AG09309 (cell line): ENCODE data around the gene PLD1.
A peak's percentile ranks its signal among the peaks of the same experiment; 100 is the strongest.

Experiments used
- DNase-seq: peaks from one replicate; pipeline ENCODE4 v3.0.0-alpha.2; 2010; ENCODE audit warnings: low read depth
- H3K4me3 ChIP-seq: 2 replicates; pipeline ENCODE4 v1.5.1; 2011; ENCODE audit warnings: mild to moderate bottlenecking, low read depth, low read length, moderate library complexity; ENCODE audit not compliant: control insufficient read depth
- CTCF ChIP-seq: IDR thresholded peaks from 2 replicates; pipeline ENCODE4 v1.5.1; 2011; ENCODE audit warnings: mild to moderate bottlenecking, low read depth, low read length, inconsistent platforms; ENCODE audit not compliant: insufficient read depth, control insufficient read depth; ENCODE audit errors: missing control alignments

The PLD1 gene

DNA sequence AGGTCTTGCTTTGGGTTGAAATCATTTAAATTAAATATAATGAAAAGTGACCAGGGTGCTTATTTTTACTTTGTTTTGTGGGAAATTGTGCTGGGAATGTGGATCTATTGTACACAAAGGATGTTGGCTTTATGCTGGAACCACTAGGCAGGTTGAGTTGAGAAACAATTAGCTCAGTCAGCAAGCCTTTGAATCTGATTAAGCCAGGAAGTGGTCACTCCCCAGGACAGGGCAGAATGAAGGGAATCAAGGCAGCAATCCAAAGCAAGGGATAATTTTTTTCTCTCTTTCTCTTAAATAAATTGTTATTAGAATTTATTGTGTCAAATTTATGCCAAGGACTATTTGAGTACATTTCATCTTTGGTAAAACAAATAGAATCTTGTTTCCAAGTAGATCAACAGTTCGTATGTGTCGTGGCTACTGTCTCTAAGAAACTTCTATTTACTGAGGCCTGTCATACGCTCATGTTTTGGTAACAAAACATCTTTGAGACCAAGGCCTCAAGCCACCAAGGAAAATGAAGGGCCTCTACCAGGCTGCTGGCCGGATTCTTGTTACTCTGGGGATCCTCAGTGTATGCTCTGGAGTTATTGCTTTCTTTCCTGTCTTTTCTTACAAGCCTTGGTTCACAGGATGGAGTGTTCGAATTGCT lies 32.7 kb upstream of the PLD1 start, which contains the start of gene TMEM212:
Gene TMEM212 (plus strand): TSS at position 486 of the 655 bp plus-strand sequence. CDS start 35 bp downstream, at position 521.
- no peak for DNase-seq

GRCh38 chr3:171841620-171842000 lies 31.3 kb upstream of the PLD1 start:
- TF ChIP-seq CTCF: no peak
- DNase-seq: no peak
- H3K4me3 ChIP-seq: no peak overlapping the region

More for the DNA sequence above, 32.7 kb upstream of the PLD1 start, which contains the start of gene TMEM212:
- no peak for TF ChIP-seq CTCF
- H3K4me3 ChIP-seq: no peak within 1 kb of the TSS

- H3K4me3 ChIP-seq: no peak overlapping the region
- no peak for TF ChIP-seq CTCF
- no peak for DNase-seq
These were observed 30.7 kb upstream of the PLD1 start for GRCh38 chr3:171840811-171841619.

- H3K4me3 ChIP-seq: no peak overlapping the region
- TF ChIP-seq CTCF: no peak
- DNase-seq: no peak
These were observed 30.1 kb upstream of the PLD1 start for GRCh38 chr3:171840445-171840810.

DNA sequence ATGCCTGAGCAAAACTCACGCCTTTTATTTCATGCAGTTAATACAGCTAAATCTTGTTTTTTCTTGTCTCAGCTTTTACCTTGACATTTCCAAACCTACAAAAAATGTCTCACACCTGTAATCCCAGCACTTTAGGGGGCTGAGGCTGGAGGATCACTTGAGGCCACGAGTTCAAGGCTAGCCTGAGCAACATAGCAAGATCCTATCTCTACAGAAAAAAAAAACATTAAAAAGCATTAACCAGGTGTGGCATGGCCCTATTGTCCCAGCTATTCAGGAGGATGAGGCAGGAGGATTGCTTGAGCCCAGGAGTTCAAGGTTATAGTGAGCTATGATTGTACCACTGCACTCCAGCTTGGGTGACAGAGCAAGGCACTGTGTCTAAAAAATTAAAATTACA lies 29.0 kb upstream of the PLD1 start:
- no peak overlapping the region for H3K4me3 ChIP-seq
- TF ChIP-seq CTCF: no peak
- no peak for DNase-seq

GRCh38 chr3:171838218-171838720 lies 28.0 kb upstream of the PLD1 start:
- DNase-seq: no peak
- peak overlapping the region; percentile 29 for H3K4me3 ChIP-seq
- TF ChIP-seq CTCF: peak; percentile 25
